ENCODE results near the gene MYH9.

DNA sequence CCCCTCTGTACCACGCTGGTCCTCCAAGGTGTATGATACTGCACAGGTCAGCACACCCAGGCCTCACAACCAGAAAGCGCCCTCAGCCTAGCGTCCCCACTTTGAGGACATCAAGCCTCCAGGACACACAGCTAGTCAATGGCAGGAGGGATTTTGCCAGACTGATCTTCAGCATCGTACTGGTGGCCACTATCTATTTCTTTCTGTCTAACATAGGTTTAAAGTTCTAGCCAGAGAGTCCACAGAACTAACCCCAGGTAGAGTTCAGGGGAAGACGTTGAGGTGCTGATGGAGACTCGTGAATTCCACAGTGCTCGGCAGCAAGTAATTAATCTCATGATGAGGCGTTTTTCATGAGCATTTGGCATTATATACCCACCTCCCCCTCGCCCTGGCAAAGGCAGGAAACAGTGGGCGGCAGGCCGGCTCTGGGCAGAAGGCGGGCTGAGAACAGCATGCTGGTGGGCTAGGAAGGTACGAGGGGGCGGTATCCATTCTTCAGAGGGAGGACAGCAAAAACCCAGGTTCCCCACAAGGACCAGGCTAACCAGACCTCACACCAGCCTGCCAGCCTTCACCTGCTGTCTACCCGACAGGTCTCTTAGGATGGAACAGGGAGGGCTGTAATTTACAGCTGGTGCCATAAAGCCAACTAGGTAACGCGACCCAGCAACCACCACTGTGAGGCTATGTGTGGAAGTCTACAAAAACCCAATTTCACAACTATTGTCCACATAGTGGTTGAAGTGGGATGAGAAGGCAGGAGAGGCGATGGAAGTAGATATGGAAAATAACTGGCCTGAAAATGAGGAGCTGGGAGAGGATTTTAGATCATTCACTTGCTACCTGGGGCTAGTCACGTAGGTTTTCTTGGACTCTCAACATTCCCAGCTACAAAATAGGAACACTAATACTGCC lies 18.5 kb downstream of the MYH9 start:
- TF ChIP-seq, protein P1, sequence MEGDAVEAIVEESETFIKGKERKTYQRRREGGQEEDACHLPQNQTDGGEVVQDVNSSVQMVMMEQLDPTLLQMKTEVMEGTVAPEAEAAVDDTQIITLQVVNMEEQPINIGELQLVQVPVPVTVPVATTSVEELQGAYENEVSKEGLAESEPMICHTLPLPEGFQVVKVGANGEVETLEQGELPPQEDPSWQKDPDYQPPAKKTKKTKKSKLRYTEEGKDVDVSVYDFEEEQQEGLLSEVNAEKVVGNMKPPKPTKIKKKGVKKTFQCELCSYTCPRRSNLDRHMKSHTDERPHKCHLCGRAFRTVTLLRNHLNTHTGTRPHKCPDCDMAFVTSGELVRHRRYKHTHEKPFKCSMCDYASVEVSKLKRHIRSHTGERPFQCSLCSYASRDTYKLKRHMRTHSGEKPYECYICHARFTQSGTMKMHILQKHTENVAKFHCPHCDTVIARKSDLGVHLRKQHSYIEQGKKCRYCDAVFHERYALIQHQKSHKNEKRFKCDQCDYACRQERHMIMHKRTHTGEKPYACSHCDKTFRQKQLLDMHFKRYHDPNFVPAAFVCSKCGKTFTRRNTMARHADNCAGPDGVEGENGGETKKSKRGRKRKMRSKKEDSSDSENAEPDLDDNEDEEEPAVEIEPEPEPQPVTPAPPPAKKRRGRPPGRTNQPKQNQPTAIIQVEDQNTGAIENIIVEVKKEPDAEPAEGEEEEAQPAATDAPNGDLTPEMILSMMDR (conservative IDR thresholded peaks at IDR 0.05; ENCODE audit: low read depth, low read length): no peak
- TF ChIP-seq EZH2 (IDR thresholded peaks at IDR 0.05; ENCODE audit: borderline replicate concordance, low read depth, low read length, poor library complexity, severe bottlenecking): no peak

All from A673 (cell line).